ENCODE measurements around the gene PTMS. TPM values are rescaled to one million over a fixed set of nuclear protein-coding genes. Genes with fewer than 3 reads are reported as not detected.

The PTMS gene
- total and polyA plus RNA-seq, 3 donors from 2014 or later = 53.4 to 185 (median 64.3) TPM

DNA sequence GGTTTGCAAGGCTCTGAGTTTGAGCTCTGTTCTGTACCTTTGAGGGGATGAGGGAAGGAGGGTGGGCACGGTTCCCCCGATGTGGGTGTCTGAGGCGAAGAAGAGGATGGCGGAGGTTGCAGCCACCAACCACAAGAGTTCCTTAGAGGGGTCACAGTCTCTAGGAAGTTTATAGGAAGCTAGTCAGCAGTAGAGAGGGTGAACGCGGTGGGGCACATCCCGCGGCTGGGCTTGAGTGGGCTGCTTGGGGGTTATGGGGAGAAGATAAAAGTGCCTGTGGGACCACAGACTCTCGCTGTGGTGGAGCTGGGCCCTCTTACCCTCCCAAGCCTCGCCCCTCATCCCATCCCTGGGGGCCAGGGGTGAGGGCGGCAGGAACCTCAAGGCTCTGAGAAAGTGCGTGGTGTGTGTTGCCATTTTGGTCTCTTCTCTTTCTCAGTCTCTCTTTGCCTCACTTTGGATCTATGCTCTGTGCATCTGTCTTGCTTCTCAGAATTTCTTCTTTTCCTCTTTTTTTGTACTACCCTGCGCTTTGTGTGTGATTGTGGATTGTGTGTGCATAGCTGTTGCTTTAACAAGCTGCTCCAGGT, 25.9 kb downstream of the PTMS start:
- TF ChIP-seq, protein P1, sequence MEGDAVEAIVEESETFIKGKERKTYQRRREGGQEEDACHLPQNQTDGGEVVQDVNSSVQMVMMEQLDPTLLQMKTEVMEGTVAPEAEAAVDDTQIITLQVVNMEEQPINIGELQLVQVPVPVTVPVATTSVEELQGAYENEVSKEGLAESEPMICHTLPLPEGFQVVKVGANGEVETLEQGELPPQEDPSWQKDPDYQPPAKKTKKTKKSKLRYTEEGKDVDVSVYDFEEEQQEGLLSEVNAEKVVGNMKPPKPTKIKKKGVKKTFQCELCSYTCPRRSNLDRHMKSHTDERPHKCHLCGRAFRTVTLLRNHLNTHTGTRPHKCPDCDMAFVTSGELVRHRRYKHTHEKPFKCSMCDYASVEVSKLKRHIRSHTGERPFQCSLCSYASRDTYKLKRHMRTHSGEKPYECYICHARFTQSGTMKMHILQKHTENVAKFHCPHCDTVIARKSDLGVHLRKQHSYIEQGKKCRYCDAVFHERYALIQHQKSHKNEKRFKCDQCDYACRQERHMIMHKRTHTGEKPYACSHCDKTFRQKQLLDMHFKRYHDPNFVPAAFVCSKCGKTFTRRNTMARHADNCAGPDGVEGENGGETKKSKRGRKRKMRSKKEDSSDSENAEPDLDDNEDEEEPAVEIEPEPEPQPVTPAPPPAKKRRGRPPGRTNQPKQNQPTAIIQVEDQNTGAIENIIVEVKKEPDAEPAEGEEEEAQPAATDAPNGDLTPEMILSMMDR (IDR thresholded peaks at IDR 0.05) = no peak
- TF ChIP-seq POLR2A (IDR thresholded peaks at IDR 0.05) = no peak
- Histone ChIP-seq H3K36me3 (ENCODE audit: low read depth, missing control alignments) (no peaks in the 10 kb centered on the region), H3K4me3 (no peak overlapping the region), H3K9me3 (no peaks in the 10 kb centered on the region), H3K27ac (no peak overlapping the region), H3K27me3 (no peaks in the 10 kb centered on the region), H3K4me1 (peaks cover 19% of the 10 kb centered on the region)
- DNase-seq = no peak
- 80 to 83% methylated on average over 13 of the region's 13 CpGs for WGBS, 2 donors
- intact Hi-C loops (cut with DNase I; ENCODE audit: low total_unique reads) = no loop called here

DNA sequence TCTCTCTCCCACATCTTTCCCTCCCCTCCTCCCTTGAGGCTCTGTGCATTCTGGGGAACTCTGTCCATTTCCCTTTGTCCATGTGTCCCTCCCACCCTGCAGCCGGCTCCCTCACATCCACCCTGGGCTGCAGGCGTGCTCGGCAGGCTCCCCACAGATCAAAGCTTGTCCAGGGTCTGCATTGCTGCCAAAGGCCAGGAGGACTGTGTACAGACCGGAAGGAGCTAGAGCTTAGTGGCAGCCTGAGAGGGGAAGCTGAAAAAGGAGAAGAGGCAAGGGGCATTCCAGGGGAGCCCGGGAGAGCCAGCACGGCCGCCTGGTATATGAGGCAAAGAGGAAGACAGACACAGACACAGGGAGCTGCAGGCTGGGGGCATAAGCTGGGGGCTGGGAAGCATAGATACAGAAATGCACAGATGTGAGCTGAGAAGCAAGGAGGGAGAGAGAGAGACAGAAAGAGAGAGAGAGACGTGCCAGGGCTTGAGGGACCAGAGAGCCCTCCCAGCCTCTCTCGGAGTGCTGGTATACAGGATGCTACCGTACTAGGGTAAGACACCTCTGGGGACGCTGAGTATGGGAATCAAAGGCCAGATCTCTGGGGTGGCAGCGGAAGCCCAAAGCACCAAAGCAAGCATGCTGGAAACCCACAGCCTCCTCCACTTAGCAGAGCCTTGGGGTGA, 26.5 kb downstream of the PTMS start:
- Histone ChIP-seq H3K9me3 (no peaks in the 10 kb centered on the region), H3K27me3 (no peaks in the 10 kb centered on the region), H3K27ac (no peak overlapping the region), H3K4me3 (no peak overlapping the region), H3K36me3 (ENCODE audit: low read depth, missing control alignments) (no peaks in the 10 kb centered on the region), H3K4me1 (peaks cover 13% of the 10 kb centered on the region)
- TF ChIP-seq, protein P1 (IDR thresholded peaks at IDR 0.05) = no peak
- TF ChIP-seq POLR2A (IDR thresholded peaks at IDR 0.05) = no peak
- no peak for DNase-seq
- intact Hi-C loops (cut with DNase I; ENCODE audit: low total_unique reads) = no loop called here
- 22 to 24% methylated on average over 8 to 12 of the region's 12 CpGs for WGBS, 2 donors

DNA sequence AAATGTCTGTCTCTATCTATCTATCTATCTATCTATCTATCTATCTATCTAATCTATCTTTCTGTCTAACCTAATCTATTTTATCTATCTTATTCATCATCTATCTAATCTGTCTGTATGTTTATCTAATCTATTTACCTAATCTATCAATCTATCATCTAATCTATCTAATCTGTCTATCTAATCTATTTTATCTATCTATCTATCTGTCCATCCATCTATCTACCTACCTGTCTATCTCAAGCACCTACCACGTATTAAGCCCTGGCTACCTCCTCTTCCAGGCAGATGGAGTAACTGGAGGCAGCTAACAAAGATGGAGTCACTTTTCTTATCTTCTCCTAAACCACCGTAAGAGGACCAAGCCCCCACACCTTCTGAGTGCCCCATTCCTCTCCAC, 28.9 kb downstream of the PTMS start:
- DNase-seq = no peak
- Histone ChIP-seq H3K36me3 (ENCODE audit: low read depth, missing control alignments) (no peaks in the 10 kb centered on the region), H3K4me1 (peaks cover 13% of the 10 kb centered on the region), H3K9me3 (no peaks in the 10 kb centered on the region), H3K4me3 (no peak overlapping the region), H3K27me3 (no peaks in the 10 kb centered on the region), H3K27ac (no peak overlapping the region)
- TF ChIP-seq POLR2A (IDR thresholded peaks at IDR 0.05) = no peak
- TF ChIP-seq, protein P1 (IDR thresholded peaks at IDR 0.05) = no peak
- intact Hi-C loops (cut with DNase I; ENCODE audit: low total_unique reads) = no loop called here
- 70 to 72% methylated on average over 2 of the region's 2 CpGs for WGBS, 2 donors

DNA sequence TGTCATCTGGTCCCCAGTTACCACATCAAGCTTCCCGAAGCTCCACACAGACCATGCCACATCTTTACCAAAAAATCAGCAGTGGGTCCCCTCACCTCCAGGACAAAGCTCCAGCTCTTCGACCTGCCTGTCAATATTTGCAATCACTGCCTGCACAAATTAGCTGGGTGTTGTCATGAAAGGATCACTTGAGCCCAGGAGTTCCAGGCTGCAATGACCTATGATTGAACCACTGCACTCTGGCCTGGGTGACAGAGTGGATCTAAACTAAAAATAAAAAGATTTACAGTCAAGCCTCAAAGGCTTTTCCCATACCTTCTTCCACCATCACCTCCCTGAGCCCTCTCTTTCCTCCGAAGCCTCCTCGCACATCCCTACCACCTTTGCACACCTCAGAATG, 30.4 kb downstream of the PTMS start:
- Histone ChIP-seq H3K9me3 (no peaks in the 10 kb centered on the region), H3K36me3 (ENCODE audit: low read depth, missing control alignments) (no peaks in the 10 kb centered on the region), H3K27ac (no peak overlapping the region), H3K4me3 (no peak overlapping the region), H3K4me1 (peaks cover 5% of the 10 kb centered on the region), H3K27me3 (no peaks in the 10 kb centered on the region)
- no peak for TF ChIP-seq POLR2A (IDR thresholded peaks at IDR 0.05)
- intact Hi-C loops (cut with DNase I; ENCODE audit: low total_unique reads) = no loop called here
- 95 to 100% methylated on average over 4 of the region's 4 CpGs for WGBS, 2 donors
- no peak for DNase-seq

DNA sequence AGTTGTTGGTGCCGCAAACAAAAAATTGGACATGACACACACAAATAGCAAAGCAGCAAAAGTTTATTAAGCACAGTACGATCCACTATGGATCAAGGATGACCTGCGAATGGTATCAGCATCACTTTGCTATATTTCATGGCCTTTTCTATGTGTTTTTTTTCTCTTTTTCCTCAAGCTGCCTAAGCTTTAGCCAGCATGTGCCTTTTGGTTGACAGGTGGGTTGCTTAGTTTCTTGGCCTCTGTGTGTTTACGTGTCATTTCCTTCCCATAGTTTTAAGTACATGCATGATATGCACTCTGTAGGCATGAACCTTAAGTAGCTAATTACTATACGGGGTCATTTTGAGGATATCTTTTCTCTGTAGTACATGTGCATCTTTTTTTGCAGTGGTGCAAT, 33.0 kb downstream of the PTMS start:
- Histone ChIP-seq H3K4me3 (no peak overlapping the region), H3K4me1 (no peaks in the 10 kb centered on the region), H3K27ac (no peak overlapping the region), H3K36me3 (ENCODE audit: low read depth, missing control alignments) (no peaks in the 10 kb centered on the region), H3K27me3 (no peaks in the 10 kb centered on the region), H3K9me3 (no peaks in the 10 kb centered on the region)
- whole genome bisulfite sequencing, 2 donors = 89 to 96% methylated on average over 5 of the region's 5 CpGs
- intact Hi-C loops (cut with DNase I; ENCODE audit: low total_unique reads) = no loop called here
- TF ChIP-seq, protein P1 (IDR thresholded peaks at IDR 0.05) = no peak
- TF ChIP-seq POLR2A (IDR thresholded peaks at IDR 0.05) = no peak
- DNase-seq = no peak

Data from testis (tissue), 3 donors.